ENCODE results near the gene MT1F.
"Not testable (repeated sequence)": the region's sequence is repeated elsewhere in the genome, so short reads cannot be mapped to it uniquely, and the experiment has no call there.

The MT1F gene

GRCh38 chr16:56618138-56618537 is 39.6 kb upstream of the MT1F start:
- H3K4me3 ChIP-seq (ENCODE audit: low read length), result no peak overlapping the region
- no peak for TF ChIP-seq CTCF (conservative IDR thresholded peaks at IDR 0.05; ENCODE audit: low read depth, low read length)
- no peak for DNase-seq (ENCODE audit: low read depth)

GRCh38 chr16:56620339-56620897 is 37.3 kb upstream of the MT1F start:
- no peak for DNase-seq (ENCODE audit: low read depth)
- H3K4me3 ChIP-seq (ENCODE audit: low read length), result no peak overlapping the region
- no peak for TF ChIP-seq CTCF (conservative IDR thresholded peaks at IDR 0.05; ENCODE audit: low read depth, low read length)

- H3K4me3 ChIP-seq (ENCODE audit: low read length); DNase-seq (ENCODE audit: low read depth): not testable (repeated sequence)
These were observed 35.9 kb upstream of the MT1F start for GRCh38 chr16:56621665-56622445.

GRCh38 chr16:56623184-56623583 is 34.6 kb upstream of the MT1F start:
- not testable (repeated sequence) for H3K4me3 ChIP-seq (ENCODE audit: low read length); DNase-seq (ENCODE audit: low read depth)

DNA sequence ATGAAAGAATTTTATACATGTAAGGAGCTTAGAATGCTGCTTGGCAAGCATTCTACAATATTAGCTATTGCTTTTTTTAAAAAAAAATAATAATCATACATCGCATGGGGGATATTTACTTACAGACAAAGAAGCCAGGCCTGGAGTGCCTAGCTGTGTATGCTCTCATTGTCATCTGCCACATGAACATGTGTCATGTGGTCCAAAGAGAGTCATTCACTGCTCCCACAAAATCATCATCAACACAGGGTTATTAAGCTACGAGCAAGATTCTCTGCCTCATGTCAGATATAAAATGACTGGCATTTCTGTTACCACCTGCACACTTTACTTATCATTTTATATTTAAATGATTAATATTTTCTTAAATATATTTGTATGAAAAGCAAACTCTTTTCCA is 34.1 kb upstream of the MT1F start:
- no peak for DNase-seq (ENCODE audit: low read depth)
- no peak for TF ChIP-seq CTCF (conservative IDR thresholded peaks at IDR 0.05; ENCODE audit: low read depth, low read length)

GRCh38 chr16:56625140-56625942 is 32.4 kb upstream of the MT1F start, which contains the start of gene MT1E:
Gene MT1E (plus strand): TSS chr16:56625781. CDS start chr16:56625852, 71 bp downstream.
- no peak for DNase-seq (ENCODE audit: low read depth)
- H3K4me3 ChIP-seq (ENCODE audit: low read length), result peak within 1 kb of the TSS; percentile 68
- TF ChIP-seq CTCF (conservative IDR thresholded peaks at IDR 0.05; ENCODE audit: low read depth, low read length), result no peak

More for the DNA sequence above, 34.1 kb upstream of the MT1F start:
- H3K4me3 ChIP-seq (ENCODE audit: low read length), result no peak overlapping the region

DNA sequence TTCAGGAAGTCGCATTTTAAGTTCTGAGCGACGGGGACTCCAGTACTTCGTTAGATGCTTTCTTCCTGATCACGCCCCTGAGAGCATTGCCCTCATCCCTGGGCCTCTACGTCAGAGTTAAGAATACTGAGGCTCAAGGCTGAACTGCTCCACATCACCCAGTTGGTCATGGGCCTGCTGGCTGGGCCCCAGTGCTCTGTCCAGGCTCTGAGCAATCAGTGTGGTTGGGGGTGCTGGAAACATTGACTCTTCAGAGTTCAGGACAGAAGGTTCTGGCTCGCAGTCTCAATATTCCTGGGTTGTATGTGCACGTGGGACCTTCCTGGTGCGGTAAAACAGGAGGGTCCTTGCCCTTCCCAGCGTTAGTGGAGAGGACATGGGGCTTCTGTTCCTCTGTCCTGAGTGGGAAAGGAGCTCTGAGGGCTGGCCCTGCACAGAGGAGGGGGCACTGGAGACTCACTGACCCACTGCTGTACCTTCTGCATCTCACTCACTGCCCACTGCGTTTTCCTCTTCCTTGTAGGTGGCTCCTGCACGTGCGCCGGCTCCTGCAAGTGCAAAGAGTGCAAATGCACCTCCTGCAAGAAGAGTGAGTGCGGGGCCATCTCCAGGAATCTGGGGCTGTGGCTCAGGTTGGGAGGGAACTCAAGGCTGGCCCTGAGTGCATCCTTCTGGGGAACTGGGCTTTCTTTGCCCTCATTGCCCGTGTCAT is 31.7 kb upstream of the MT1F start:
- no peak for DNase-seq (ENCODE audit: low read depth)
- peak overlapping the region; percentile 68 for H3K4me3 ChIP-seq (ENCODE audit: low read length)
- no peak for TF ChIP-seq CTCF (conservative IDR thresholded peaks at IDR 0.05; ENCODE audit: low read depth, low read length)
